HepG2 (cell line): ENCODE results near the gene CYSLTR2. TPM values are rescaled to one million over a fixed set of nuclear protein-coding genes. Genes with fewer than 3 reads are reported as not detected.

Source experiments
- ATAC-seq: fragments of 200-7000 bp; cut with Tn5 transposase; 3 replicates; pipeline ENCODE4 v1.9.1; 2020; ENCODE audit warnings: mild to moderate bottlenecking, moderate library complexity
- BruUV-seq: library from RNA; stranded (reverse); fragments of 400-500 nt; replicated peaks from 2 replicates; lab custom pipeline; 2021; lab: Mats Ljungman, UMichigan
- CTCF ChIA-PET: fragments of 300-600 bp; formaldehyde crosslinking; extraction: SDS; loops from one replicate; lab custom pipeline; 2021; ENCODE audit warnings: low total read pairs, inconsistent platforms, low intra/inter-chr PET ratio; lab: Yijun Ruan, JAX
- POLR2A ChIA-PET: fragments of 350-600 bp; sonication (Branson Sonifier 250); formaldehyde crosslinking; loops from one replicate; lab custom pipeline; 2020; ENCODE audit warnings: antibody characterized with exemption, inconsistent platforms; lab: Yijun Ruan, JAX
- DNase-seq: peaks from one replicate; pipeline ENCODE4 v3.0.0-alpha.2; 2015; ENCODE audit warnings: low spot score
- FAIRE-seq: peaks from 3 replicates; lab custom pipeline; 2011; peaks lifted over from hg19 to GRCh38; lab: Jason Lieb, UNC
- H2AFZ ChIP-seq: one replicate; pipeline ENCODE4 v1.6.1; 2011; ENCODE audit warnings: low read length, inconsistent platforms
- H3K27ac ChIP-seq: fragments of 300-600 bp; 3 replicates; pipeline ENCODE4 v1.8.0; 2011; ENCODE audit warnings: mixed run types, mild to moderate bottlenecking, mixed read lengths, low read length, inconsistent platforms; ENCODE audit not compliant: insufficient read depth; ENCODE audit errors: extremely low read length
- H3K27me3 ChIP-seq, 2 experiments: fragments of 200-600 bp in 1 of 2; 2 replicates in 1 of 2; 3 replicates in 1 of 2; pipeline versions ENCODE4 v1.6.0 to v1.8.0; 2011; ENCODE audit warnings: low read length in 2 of 2, mild to moderate bottlenecking in 2 of 2, moderate library complexity in 2 of 2, inconsistent platforms in 1 of 2; ENCODE audit not compliant: insufficient read depth in 2 of 2, control insufficient read depth in 1 of 2
- H3K36me3 ChIP-seq, 2 experiments: fragments of 200-600 bp in 1 of 2; replicated peaks in 1 of 2; 2 replicates in 1 of 2; 3 replicates in 1 of 2; pipeline versions ENCODE4 v1.5.1 to v1.8.0; 2011; ENCODE audit warnings: low read length in 2 of 2, inconsistent platforms in 1 of 2; ENCODE audit not compliant: insufficient read depth in 2 of 2, control insufficient read depth in 1 of 2
- H3K4me1 ChIP-seq: 2 replicates; pipeline ENCODE4 v1.5.1; 2012; ENCODE audit warnings: low read length, inconsistent platforms; ENCODE audit not compliant: insufficient read depth
- H3K4me2 ChIP-seq: 2 replicates; pipeline ENCODE4 v1.6.0; 2011; ENCODE audit warnings: low read depth, low read length, inconsistent platforms
- H3K4me3 ChIP-seq, 3 experiments: fragments of 200-600 bp in 1 of 3; sonication (generic), shearing (Covaris generic) in 1 of 3; replicated peaks in 1 of 3; 2 replicates each; pipeline ENCODE4 v1.5.1; 2011 to 2016; ENCODE audit warnings: low read length in 3 of 3, inconsistent platforms in 2 of 3, low read depth in 2 of 3, mild to moderate bottlenecking in 2 of 3, control low read depth in 1 of 3, mixed read lengths in 1 of 3; ENCODE audit not compliant: insufficient read depth in 1 of 3
- H3K79me2 ChIP-seq: one replicate; pipeline ENCODE4 v1.6.1; 2011; ENCODE audit warnings: low read length, inconsistent platforms; ENCODE audit not compliant: insufficient read depth
- H3K9ac ChIP-seq: 2 replicates; pipeline ENCODE4 v1.6.0; 2011; ENCODE audit warnings: mild to moderate bottlenecking, low read depth, low read length, inconsistent platforms; ENCODE audit not compliant: insufficient read depth
- H3K9me3 ChIP-seq: 2 replicates; pipeline ENCODE4 v1.5.1; 2012; ENCODE audit warnings: mild to moderate bottlenecking, low read length
- H4K20me1 ChIP-seq: 2 replicates; pipeline ENCODE4 v1.6.0; 2011; ENCODE audit warnings: inconsistent platforms, mild to moderate bottlenecking, low read length, moderate library complexity; ENCODE audit not compliant: insufficient read depth
- ARHGAP35 ChIP-seq: sonication (generic); formaldehyde crosslinking; IDR thresholded peaks from 2 replicates; pipeline ENCODE4 v1.9.0; 2022; ENCODE audit warnings: mild to moderate bottlenecking, inconsistent platforms, moderate library complexity, missing genetic modification reagents, borderline replicate concordance
- ATAD3A ChIP-seq: sonication (generic); formaldehyde crosslinking; IDR thresholded peaks from 2 replicates; pipeline ENCODE4 v1.4.0; 2020; ENCODE audit warnings: missing genetic modification reagents
- GTF2F1 ChIP-seq: fragments of 150-350 bp; IDR thresholded peaks from 2 replicates; pipeline ENCODE4 v1.6.1; 2014; ENCODE audit warnings: low read length
- KLF12 ChIP-seq: sonication (generic); formaldehyde crosslinking; IDR thresholded peaks from 2 replicates; pipeline ENCODE4 v1.4.0; 2020; ENCODE audit warnings: missing genetic modification reagents, borderline replicate concordance
- SNAPC4 ChIP-seq: sonication (generic); formaldehyde crosslinking; IDR thresholded peaks from 2 replicates; pipeline ENCODE4 v1.4.0; 2020; ENCODE audit warnings: mild to moderate bottlenecking, missing genetic modification reagents
- ZBED4 ChIP-seq: sonication (generic); formaldehyde crosslinking; IDR thresholded peaks from 2 replicates; pipeline ENCODE4 v1.4.0; 2020; ENCODE audit warnings: missing genetic modification reagents, borderline replicate concordance
- ZNF430 ChIP-seq: sonication (generic); formaldehyde crosslinking; IDR thresholded peaks from 2 replicates; pipeline ENCODE4 v1.9.0; 2021; ENCODE audit warnings: mild to moderate bottlenecking, missing genetic modification reagents
- ZNF550 ChIP-seq: sonication (generic); formaldehyde crosslinking; IDR thresholded peaks from 2 replicates; pipeline ENCODE4 v1.4.0; 2020; ENCODE audit warnings: mild to moderate bottlenecking, missing genetic modification reagents, borderline replicate concordance
- WGBS: methylation state at CpG from one replicate; pipeline ENCODE4 v1.1.6; 2017; ENCODE audit warnings: low lambda C conversion rate; 5-methylcytosine and 5-hydroxymethylcytosine counted together
- in situ Hi-C: cut with HindIII; loops from 2 replicates; pipeline ENCODE4 v1.10.0; 2017; ENCODE audit warnings: low pct_unique_long_range_greater_than_20kb; ENCODE audit not compliant: extremely low pct_ligation_motif_present
- intact Hi-C: fragments of 100-400 bp; cut with micrococcal nuclease; formaldehyde crosslinking; loops from one replicate; pipeline ENCODE4 v1.10.0; 2022; ENCODE audit not compliant: unreplicated experiment
- polyA plus RNA-seq, 8 experiments: library from polyadenylated mRNA; depleted of rRNA in 3 of 8; stranded (reverse) in 7 of 8; unstranded in 1 of 8; fragments of >200 nt; fragmentation: Illumina TruSeq in 4 of 8; extraction: Trizol in 4 of 8; gene quantifications; 2 replicates each; pipeline versions ENCODE4 v1.2.1 to v1.2.3, GENCODE V29; 2011 to 2016; ENCODE audit warnings: low read depth in 4 of 8, missing spikeins in 1 of 8, mixed read lengths in 1 of 8; ENCODE audit not compliant: insufficient read depth in 1 of 8
- total RNA-seq, 5 experiments: library from RNA; depleted of rRNA; stranded (reverse); fragments of >200 nt; fragmentation: Illumina TruSeq; extraction: Trizol; gene quantifications; 2 replicates each; pipeline ENCODE4 v1.2.3, GENCODE V29; 2016; ENCODE audit warnings: low read depth in 1 of 5

CYSLTR2 gene
- total and polyA plus RNA-seq, 2 of the 13 experiments (the other 11 are each of a cell fraction or from before 2014, with no cell fraction given), result not detected

GRCh38 chr13:48681905-48682304, 28.2 kb downstream of the CYSLTR2 start (continued):
- TF ChIP-seq ZBED4, result no peak

GRCh38 chr13:48682436-48682835, 28.7 kb downstream of the CYSLTR2 start:
- TF ChIP-seq ATAD3A (CRISPR knock-in tag) (no peak), ZNF550 (CRISPR knock-in tag) (no peak), SNAPC4 (CRISPR knock-in tag) (no peak), GTF2F1 (no peak), KLF12 (CRISPR knock-in tag) (no peak), ARHGAP35 (CRISPR knock-in tag) (no peak), ZNF430 (CRISPR knock-in tag) (no peak)
- TF ChIP-seq, all 625 proteins: peak for 0
- 2% methylated on average over 2 of the region's 2 CpGs for WGBS
- H3K9me3 ChIP-seq, result no peaks in the 10 kb centered on the region
- peaks cover 0 to 2% of the 10 kb centered on the region in 2 experiments; a peak in 2 of 5 replicates for H3K27me3 ChIP-seq
- H3K36me3 ChIP-seq, result no peaks in the 10 kb centered on the region
- no peaks in the 10 kb centered on the region for H3K4me1 ChIP-seq
- no peak overlapping the region for H3K4me2 ChIP-seq
- H2AFZ ChIP-seq, result no peak overlapping the region
- ChIA-PET CTCF (no interaction called here), POLR2A (no interaction called here)
- ATAC-seq (no peak), DNase-seq (no peak), FAIRE-seq (no peak)
- in situ Hi-C loops (no loop called here), intact Hi-C loops (no loop called here)
- H3K27ac ChIP-seq, result no peak overlapping the region
- no peaks in the 10 kb centered on the region for H3K79me2 ChIP-seq
- H3K4me3 ChIP-seq, result no peak overlapping the region
- H3K9ac ChIP-seq, result no peak overlapping the region
- no TSS peak for BruUV-seq
- H4K20me1 ChIP-seq, result no peaks in the 10 kb centered on the region
